Heart left ventricle (tissue), 16 donors: ENCODE data around the gene SCRN1. TPM values are rescaled to one million over a fixed set of nuclear protein-coding genes. Genes with fewer than 3 reads are reported as not detected.

ENCODE experiments used
- ATAC-seq, 4 donors: fragments of 200-7000 bp; cut with Tn5 transposase; one replicate each; pipeline ENCODE4 v1.9.1; 2020 to 2022; ENCODE audit warnings: moderate library complexity in 4 of 4, mild to moderate bottlenecking in 3 of 4, moderate number of reproducible peaks in 1 of 4
- DNase-seq, 5 donors: peaks; one replicate each; pipeline ENCODE4 v3.0.0-alpha.2; 2020
- H3K27ac ChIP-seq, 12 donors: fragments of 200-600 bp; sonication (generic) in 4 of 12; one replicate each; pipeline versions ENCODE4 v1.5.0 to v1.8.0; 2016 to 2022; ENCODE audit warnings: mild to moderate bottlenecking in 2 of 12
- H3K27me3 ChIP-seq, 9 donors: fragments of 200-600 bp; sonication (generic) in 2 of 9; one replicate each; pipeline versions ENCODE4 v1.5.1 to v1.8.0; 2016 to 2022; ENCODE audit warnings: mild to moderate bottlenecking in 3 of 9
- H3K36me3 ChIP-seq, 9 donors: fragments of 200-600 bp; sonication (generic) in 2 of 9; one replicate each; pipeline versions ENCODE4 v1.5.0 to v1.8.0; 2018 to 2022; ENCODE audit warnings: mild to moderate bottlenecking in 2 of 9
- H3K4me1 ChIP-seq, 12 donors: fragments of 200-600 bp; sonication (generic) in 4 of 12; one replicate each; pipeline versions ENCODE4 v1.5.0 to v1.8.0; 2016 to 2022; ENCODE audit warnings: mild to moderate bottlenecking in 3 of 12
- H3K4me3 ChIP-seq, 12 donors: fragments of 200-600 bp; sonication (generic) in 4 of 12; one replicate each; pipeline versions ENCODE4 v1.5.0 to v1.8.0; 2017 to 2022; ENCODE audit warnings: mild to moderate bottlenecking in 9 of 12, moderate library complexity in 4 of 12
- H3K9me3 ChIP-seq, 12 donors: fragments of 200-600 bp; sonication (generic) in 4 of 12; one replicate each; pipeline versions ENCODE4 v1.5.0 to v1.8.0; 2016 to 2022; ENCODE audit warnings: mild to moderate bottlenecking in 1 of 12
- POLR2A ChIP-seq, 2 donors: fragments of 450-650 bp; IDR thresholded peaks; one replicate each; pipeline ENCODE4 v1.6.1; 2017; ENCODE audit warnings: antibody characterized with exemption in 2 of 2, mild to moderate bottlenecking in 2 of 2, moderate library complexity in 2 of 2
- WGBS, 4 donors: extraction: QIAGEN DNeasy Blood & Tissue Kit in 2 of 4; methylation state at CpG; one replicate each; pipeline versions ENCODE4 v1.1.5 to v1.1.7; 2013 to 2018; 5-methylcytosine and 5-hydroxymethylcytosine counted together
- intact Hi-C, 10 donors: fragments of 100-400 bp; cut with DNase I; formaldehyde crosslinking; loops; one replicate each; pipeline versions ENCODE4 v1.11.1 to v1.14.2; 2022
- polyA plus RNA-seq, 2 donors: library from polyadenylated mRNA; stranded (reverse); fragments of 200-250 nt; gene quantifications; one replicate each; pipeline ENCODE4 v1.2.3, GENCODE V29; 2013
- total RNA-seq, 9 donors: library from RNA; depleted of rRNA in 2 of 9; stranded (reverse); fragments of >200 nt in 2 of 9; fragmentation: NEBNext Ultra II Directional in 3 of 9; extraction: Animal tissue kit (Norgen Biotek cat#: 25700) in 3 of 9; gene quantifications; one replicate each; pipeline versions ENCODE4 v1.1.0 to v1.2.4, GENCODE V29; 2016 to 2023
- TF ChIP-seq, protein P1 (sequence below), 12 donors: fragments of 200-600 bp; sonication (generic) in 4 of 12; IDR thresholded peaks; one replicate each; pipeline versions ENCODE4 v1.5.0 to v1.8.0; 2018 to 2022; ENCODE audit warnings: antibody characterized with exemption in 12 of 12, mild to moderate bottlenecking in 5 of 12
- donor health status: ischemic (EF 13 %, LVEDD 7.1; RV severe dilation, severe dysfunction).
- donor health status: healthy with polysubstance abuse.
- donor health status: DM: no; HTN: yes; CAD: no.
- donor health status: DM: no; HTN: no; CAD: no.
- donor health status: ischemic (EF 25% LVEDD 6.9; RV normal size, moderate dysfunction).
- donor health status: ischemic (EF 25% LVEDD 5.7; RV mildly dilated, moderate dysfunction).
- donor health status: healthy.
- donor health status: DM: yes; HTN: yes; CAD: no.
- donor health status: ischemic (EF 35%, LVEDD 5.7; RV mildly dilated, moderate dysfunction).
- donor health status: nonischemic (EF 11% LVEDD 7.7; RV severe dilation, severe dysfunction).
- donor health status: DM: yes; HTN: yes; CAD: no.
- donor health status: PGD.
- donor health status: ischemic (EF 29% LVEDD 5.4; RV normal size, mild dysfunction).
- donor health status: nonischemic (EF 23%, LVEDD 6.1; RV moderate dilation, normal function).

The SCRN1 gene
- total and polyA plus RNA-seq, 11 donors: 2.7 to 40.2 (median 20.1) TPM

GRCh38 chr7:29886827-29887226 is 102.8 kb downstream of the SCRN1 start:
- Histone ChIP-seq H3K4me3 (no peak overlapping the region), H3K27me3 (peaks cover 0 to 2% (median 0%) of the 10 kb centered on the region in 9 donors), H3K36me3 (peaks cover 0 to 9% (median 0%) of the 10 kb centered on the region in 9 donors), H3K27ac (no peak overlapping the region), H3K9me3 (no peaks in the 10 kb centered on the region), H3K4me1 (no peaks in the 10 kb centered on the region)
- 89 to 98% (median 96%) methylated on average over 2 of the region's 2 CpGs for WGBS, 4 donors
- no peak for ATAC-seq
- no peak for TF ChIP-seq POLR2A (IDR thresholded peaks at IDR 0.05)
- TF ChIP-seq, protein P1, sequence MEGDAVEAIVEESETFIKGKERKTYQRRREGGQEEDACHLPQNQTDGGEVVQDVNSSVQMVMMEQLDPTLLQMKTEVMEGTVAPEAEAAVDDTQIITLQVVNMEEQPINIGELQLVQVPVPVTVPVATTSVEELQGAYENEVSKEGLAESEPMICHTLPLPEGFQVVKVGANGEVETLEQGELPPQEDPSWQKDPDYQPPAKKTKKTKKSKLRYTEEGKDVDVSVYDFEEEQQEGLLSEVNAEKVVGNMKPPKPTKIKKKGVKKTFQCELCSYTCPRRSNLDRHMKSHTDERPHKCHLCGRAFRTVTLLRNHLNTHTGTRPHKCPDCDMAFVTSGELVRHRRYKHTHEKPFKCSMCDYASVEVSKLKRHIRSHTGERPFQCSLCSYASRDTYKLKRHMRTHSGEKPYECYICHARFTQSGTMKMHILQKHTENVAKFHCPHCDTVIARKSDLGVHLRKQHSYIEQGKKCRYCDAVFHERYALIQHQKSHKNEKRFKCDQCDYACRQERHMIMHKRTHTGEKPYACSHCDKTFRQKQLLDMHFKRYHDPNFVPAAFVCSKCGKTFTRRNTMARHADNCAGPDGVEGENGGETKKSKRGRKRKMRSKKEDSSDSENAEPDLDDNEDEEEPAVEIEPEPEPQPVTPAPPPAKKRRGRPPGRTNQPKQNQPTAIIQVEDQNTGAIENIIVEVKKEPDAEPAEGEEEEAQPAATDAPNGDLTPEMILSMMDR (IDR thresholded peaks at IDR 0.05): no peak
- DNase-seq: no peak
- intact Hi-C loops: no loop called here

DNA sequence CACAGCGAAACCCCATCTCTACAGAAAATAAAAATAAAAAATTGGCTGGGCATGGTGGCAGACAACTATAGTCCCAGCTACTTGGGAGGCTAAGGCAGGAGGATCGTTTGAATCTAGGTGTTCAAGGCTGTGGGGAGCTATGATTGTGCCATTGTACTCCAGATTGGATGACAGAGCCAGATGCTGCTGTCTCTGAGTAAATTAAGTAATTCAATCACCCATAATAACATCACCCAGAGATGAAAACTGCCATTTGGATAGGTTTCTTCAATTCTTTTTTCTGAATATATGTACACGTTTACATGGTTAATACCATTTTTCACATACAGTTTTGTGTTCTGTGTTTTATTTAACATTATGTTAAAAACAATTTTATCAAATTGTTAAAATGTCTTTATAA is 104.0 kb downstream of the SCRN1 start:
- WGBS, 4 donors: 87 to 94% (median 93%) methylated on average over 3 of the region's 3 CpGs
- TF ChIP-seq, protein P1 (IDR thresholded peaks at IDR 0.05): no peak
- no peak for TF ChIP-seq POLR2A (IDR thresholded peaks at IDR 0.05)
- ATAC-seq (no peak), DNase-seq (no peak)
- Histone ChIP-seq H3K4me3 (no peak overlapping the region), H3K9me3 (no peaks in the 10 kb centered on the region), H3K27me3 (peaks cover 0 to 2% (median 0%) of the 10 kb centered on the region in 9 donors), H3K36me3 (peaks cover 0 to 9% (median 0%) of the 10 kb centered on the region in 9 donors), H3K4me1 (no peaks in the 10 kb centered on the region), H3K27ac (no peak overlapping the region)
- intact Hi-C loops: no loop called here

DNA sequence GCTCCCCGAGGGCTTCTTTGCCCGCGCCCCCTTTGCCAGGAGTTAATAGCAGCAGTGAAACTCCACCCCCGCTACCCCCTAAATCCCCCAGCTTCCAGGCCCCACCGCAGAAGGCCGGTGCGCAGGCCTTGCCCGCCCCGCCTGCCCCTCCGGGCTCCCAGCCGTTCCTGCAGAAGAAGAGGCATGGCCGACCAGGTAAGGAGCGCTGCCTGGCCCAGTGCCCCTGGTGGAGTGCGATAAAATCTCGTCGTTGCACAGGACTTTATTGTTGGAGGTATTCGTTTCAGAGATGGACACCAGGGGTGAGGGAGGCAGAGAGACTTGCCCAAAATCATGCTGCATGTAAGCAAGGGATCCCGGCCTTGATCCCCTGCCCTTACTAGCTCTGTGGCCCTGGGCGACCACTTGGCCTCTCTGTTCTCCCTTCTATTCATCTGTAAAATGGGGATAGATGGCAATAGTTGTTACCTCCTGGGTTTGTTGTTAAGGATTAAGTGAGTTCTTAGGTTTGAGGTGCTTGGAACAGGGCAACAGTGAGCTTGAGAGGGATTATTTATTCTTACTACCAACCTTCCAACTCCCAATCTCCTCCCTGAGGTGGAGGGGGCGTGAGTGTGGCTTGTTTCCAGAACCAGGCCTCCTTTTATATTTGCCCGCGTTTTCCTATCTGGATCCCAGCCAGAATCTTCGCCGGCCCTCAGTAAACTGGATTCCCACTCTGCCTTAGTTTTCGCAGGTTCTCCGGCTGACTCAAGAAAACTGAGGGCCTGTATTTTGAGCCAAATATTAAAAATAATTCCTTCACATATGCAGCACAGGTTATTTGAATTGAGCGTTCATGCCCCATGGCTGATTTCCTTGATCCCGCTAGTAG is 105.0 kb downstream of the SCRN1 start:
- H3K9me3 ChIP-seq: no peaks in the 10 kb centered on the region
- ATAC-seq (no peak), DNase-seq (no peak)
- peaks cover 0 to 2% (median 0%) of the 10 kb centered on the region in 12 donors for H3K4me1 ChIP-seq
- H3K27me3 ChIP-seq: peaks cover 0 to 2% (median 0%) of the 10 kb centered on the region in 9 donors
- intact Hi-C loops: no loop called here
- 51 to 66% (median 60%) methylated on average over 27 to 28 of the region's 28 CpGs for WGBS, 4 donors
- H3K4me3 ChIP-seq: no peak overlapping the region
- no peak for TF ChIP-seq POLR2A (IDR thresholded peaks at IDR 0.05)
- H3K27ac ChIP-seq: no peak overlapping the region
- peaks cover 0 to 5% (median 0%) of the 10 kb centered on the region in 9 donors for H3K36me3 ChIP-seq

DNA sequence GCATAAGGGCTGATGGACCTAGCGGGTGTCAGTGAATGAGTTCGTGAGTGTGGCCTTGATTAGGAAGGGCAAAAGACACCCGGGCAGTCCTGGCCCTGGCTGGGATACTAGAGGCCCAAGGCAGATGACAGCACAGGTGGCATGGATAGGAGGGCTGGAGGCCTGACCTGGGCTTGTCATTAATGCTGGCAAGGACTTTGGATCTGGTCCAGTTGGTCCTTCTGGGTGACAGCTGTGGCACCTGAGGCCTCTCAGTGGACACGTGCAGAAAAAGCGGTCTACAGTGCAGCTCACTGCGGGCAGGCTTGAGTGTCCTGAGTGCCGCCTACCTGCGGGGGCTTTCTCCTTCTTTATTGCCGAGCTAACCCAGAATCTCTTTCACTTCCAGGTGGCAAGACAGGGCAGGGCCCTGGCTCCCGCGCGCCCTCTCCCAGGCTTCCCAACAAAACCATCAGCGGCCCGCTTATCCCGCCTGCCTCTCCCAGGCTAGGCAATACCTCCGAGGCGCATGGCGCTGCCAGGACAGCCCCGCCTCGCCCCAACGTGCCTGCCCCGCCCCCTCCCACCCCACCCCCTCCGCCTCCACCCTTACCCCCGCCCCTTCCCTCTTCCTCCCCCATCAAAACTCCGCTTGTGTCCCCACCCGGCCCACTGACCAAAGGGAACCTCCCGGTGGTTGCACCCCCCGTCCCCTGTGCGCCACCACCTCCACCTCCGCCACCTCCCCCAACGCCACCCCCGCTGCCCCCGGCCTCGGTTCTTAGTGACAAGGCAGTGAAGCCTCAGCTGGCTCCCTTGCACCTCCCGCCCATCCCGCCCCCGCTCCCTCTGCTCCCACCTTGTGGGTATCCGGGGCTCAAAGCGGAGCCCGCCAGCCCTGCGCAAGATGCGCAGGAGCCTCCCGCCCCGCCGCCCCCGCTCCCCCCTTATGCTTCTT is 105.9 kb downstream of the SCRN1 start:
- TF ChIP-seq, protein P1 (IDR thresholded peaks at IDR 0.05): no peak
- TF ChIP-seq POLR2A (IDR thresholded peaks at IDR 0.05): no peak
- DNase-seq (no peak), ATAC-seq (no peak)
- intact Hi-C loops: no loop called here
- H3K27me3 ChIP-seq: peaks cover 0 to 2% (median 0%) of the 10 kb centered on the region in 9 donors
- no peak overlapping the region for H3K4me3 ChIP-seq
- 26 to 57% (median 55%) methylated on average over 34 to 45 of the region's 46 CpGs for WGBS, 4 donors
- H3K9me3 ChIP-seq: no peaks in the 10 kb centered on the region
- H3K27ac ChIP-seq: no peak overlapping the region
- peaks cover 0 to 3% (median 0%) of the 10 kb centered on the region in 12 donors for H3K4me1 ChIP-seq
- peaks cover 0 to 3% (median 0%) of the 10 kb centered on the region in 9 donors for H3K36me3 ChIP-seq
